Stimulated activated naive B cell treated with anti-CD40 and anti-IgM and Interleukin-4, amounts not matched to agents 10 μg/mL and 1 μg/mL and 100 μg/mL, for 72 hours (primary cell): ENCODE data around the gene ESPL1.
"Not testable (repeated sequence)": the region's sequence is repeated elsewhere in the genome, so short reads cannot be mapped to it uniquely, and the experiment has no call there.

Experiments
- ATAC-seq, 2 donors: fragments of 150-1000 bp; cut with Tn5 transposase; replicated peaks; 2 replicates each; pipeline ENCODE4 v1.10.0; 2021; ENCODE audit warnings: moderate library complexity in 1 of 2
- DNase-seq: peaks from one replicate; pipeline ENCODE4 v3.0.0; 2021
- H3K27ac Mint-ChIP-seq: one replicate; pipeline ENCODE4 v1.8.0; 2022; ENCODE audit warnings: mild to moderate bottlenecking, mixed read lengths
- H3K27me3 Mint-ChIP-seq, 2 donors: one replicate each; pipeline ENCODE4 v1.8.0; 2022; ENCODE audit warnings: mixed read lengths in 2 of 2
- H3K36me3 Mint-ChIP-seq, 2 donors: one replicate each; pipeline ENCODE4 v1.8.0; 2022; ENCODE audit warnings: mixed read lengths in 2 of 2, mild to moderate bottlenecking in 1 of 2
- H3K4me1 Mint-ChIP-seq, 2 donors: one replicate each; pipeline ENCODE4 v1.8.0; 2022; ENCODE audit warnings: mixed read lengths in 2 of 2, mild to moderate bottlenecking in 1 of 2
- H3K4me3 Mint-ChIP-seq, 2 donors: one replicate each; pipeline ENCODE4 v1.8.0; 2022; ENCODE audit warnings: mild to moderate bottlenecking in 2 of 2, mixed read lengths in 2 of 2, moderate library complexity in 1 of 2
- H3K9me3 Mint-ChIP-seq, 2 donors: one replicate each; pipeline ENCODE4 v1.8.0; 2022; ENCODE audit warnings: mixed read lengths in 2 of 2, mild to moderate bottlenecking in 1 of 2

ESPL1 gene

GRCh38 chr12:53289891-53290290 lies 21.8 kb downstream of the ESPL1 start:
- no peak overlapping the region for H3K4me3 Mint-ChIP-seq
- no peaks in the 10 kb centered on the region for H3K9me3 Mint-ChIP-seq
- H3K4me1 Mint-ChIP-seq: peaks cover 6 to 12% of the 10 kb centered on the region in 2 donors
- ATAC-seq (no peak), DNase-seq (no peak)
- peaks cover 44 to 64% of the 10 kb centered on the region in 2 donors for H3K36me3 Mint-ChIP-seq
- H3K27me3 Mint-ChIP-seq: no peaks in the 10 kb centered on the region
- no peak overlapping the region for H3K27ac Mint-ChIP-seq

DNA sequence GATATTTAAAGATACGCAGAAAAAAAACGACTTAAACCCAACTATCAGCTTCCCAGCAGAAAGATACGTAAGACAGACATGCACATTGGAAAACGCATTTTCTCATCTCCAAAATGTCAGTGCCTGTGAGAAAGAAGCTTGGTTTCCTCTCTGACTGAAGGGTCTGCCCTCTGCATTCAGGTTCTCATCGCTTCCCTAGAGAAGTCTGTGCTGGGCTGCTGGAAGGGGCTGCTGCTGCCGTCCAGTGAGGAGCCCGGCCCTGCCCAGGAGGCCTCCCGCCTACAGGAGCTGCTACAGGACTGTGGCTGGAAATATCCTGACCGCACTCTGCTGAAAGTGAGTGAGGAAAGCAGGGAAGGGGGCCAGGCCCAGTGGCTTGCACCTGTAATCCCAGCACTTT lies 22.6 kb downstream of the ESPL1 start:
- DNase-seq (no peak), ATAC-seq (no peak)
- no peak overlapping the region for H3K27ac Mint-ChIP-seq
- no peaks in the 10 kb centered on the region for H3K9me3 Mint-ChIP-seq
- no peak overlapping the region for H3K4me3 Mint-ChIP-seq
- H3K36me3 Mint-ChIP-seq: peaks cover 41 to 66% of the 10 kb centered on the region in 2 donors
- no peaks in the 10 kb centered on the region for H3K27me3 Mint-ChIP-seq
- peaks cover 6 to 12% of the 10 kb centered on the region in 2 donors for H3K4me1 Mint-ChIP-seq

GRCh38 chr12:53292426-53292825 lies 24.3 kb downstream of the ESPL1 start:
- DNase-seq (no peak), ATAC-seq (no peak)
- Mint-ChIP-seq H3K27me3 (no peaks in the 10 kb centered on the region), H3K27ac (no peak overlapping the region), H3K4me3 (no peak overlapping the region), H3K4me1 (peaks cover 12 to 22% of the 10 kb centered on the region in 2 donors), H3K36me3 (peaks cover 41 to 74% of the 10 kb centered on the region in 2 donors), H3K9me3 (no peaks in the 10 kb centered on the region)

GRCh38 chr12:53295070-53295890 lies 27.2 kb downstream of the ESPL1 start, which contains the start of gene PFDN5:
PFDN5 (plus strand) TSS chr12:53295542; CDS start chr12:53295568, 26 bp downstream.
- Mint-ChIP-seq H3K9me3 (no peaks in the 10 kb centered on the region), H3K4me3 (peak within 1 kb of the TSS; percentile 88 to 97), H3K27ac (peak within 1 kb of the TSS; percentile 99), H3K36me3 (peaks cover 40 to 79% of the 10 kb centered on the region in 2 donors), H3K4me1 (peaks cover 23 to 39% of the 10 kb centered on the region in 2 donors), H3K27me3 (no peaks in the 10 kb centered on the region)
- DNase-seq (peak; percentile 89), ATAC-seq (peak; percentile 85 to 88)

DNA sequence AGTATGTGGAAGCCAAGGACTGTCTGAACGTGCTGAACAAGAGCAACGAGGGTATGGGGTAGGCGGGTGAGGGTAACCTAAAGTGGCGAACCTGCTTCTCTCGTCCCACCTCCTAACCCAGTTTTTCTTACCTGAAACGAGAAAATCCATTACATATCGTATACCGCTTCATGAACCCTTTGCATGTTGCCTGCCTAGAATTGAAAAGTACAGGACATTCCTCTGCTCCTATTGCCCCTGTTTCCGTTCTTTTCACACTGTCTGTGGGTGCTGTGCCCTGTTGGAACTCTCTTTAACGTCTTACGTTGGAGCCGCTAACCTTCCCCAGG lies 27.8 kb downstream of the ESPL1 start:
- no peak for DNase-seq
- H3K4me1 Mint-ChIP-seq: peaks cover 29 to 44% of the 10 kb centered on the region in 2 donors
- H3K9me3 Mint-ChIP-seq: no peaks in the 10 kb centered on the region
- H3K36me3 Mint-ChIP-seq: peaks cover 46 to 84% of the 10 kb centered on the region in 2 donors
- peak overlapping the region; percentile 88 to 97 for H3K4me3 Mint-ChIP-seq
- no peaks in the 10 kb centered on the region for H3K27me3 Mint-ChIP-seq
- ATAC-seq: no peak
- H3K27ac Mint-ChIP-seq: peak overlapping the region; percentile 99

DNA sequence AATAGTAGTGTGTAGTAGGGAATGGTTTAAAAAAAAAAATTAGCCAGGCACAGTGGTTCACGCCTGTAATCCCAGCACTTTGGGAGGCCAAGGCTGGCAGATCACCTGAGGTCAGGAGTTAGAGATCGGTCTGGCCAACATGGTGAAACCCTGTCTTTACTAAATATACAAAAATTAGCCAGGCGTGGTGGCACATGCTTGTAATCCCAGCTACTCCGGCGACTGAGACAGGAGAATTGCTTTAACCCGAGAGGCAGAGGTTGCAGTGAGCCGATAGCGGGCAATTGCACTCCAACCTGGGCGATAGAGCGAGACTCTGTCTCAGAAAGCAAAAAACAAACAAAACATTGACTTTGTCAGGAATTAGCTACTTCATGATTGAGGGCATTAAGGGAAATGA lies 29.0 kb downstream of the ESPL1 start:
- not testable (repeated sequence) for ATAC-seq
- H3K4me1 Mint-ChIP-seq: peaks cover 35 to 57% of the 10 kb centered on the region in 2 donors

GRCh38 chr12:53298164-53298563 lies 30.1 kb downstream of the ESPL1 start:
- no peaks in the 10 kb centered on the region for H3K27me3 Mint-ChIP-seq
- peaks cover 45 to 68% of the 10 kb centered on the region in 2 donors for H3K4me1 Mint-ChIP-seq
- peak overlapping the region; percentile 86 for H3K27ac Mint-ChIP-seq
- DNase-seq (no peak), ATAC-seq (no peak)
- peaks cover 49 to 85% of the 10 kb centered on the region in 2 donors for H3K36me3 Mint-ChIP-seq
- H3K9me3 Mint-ChIP-seq: no peaks in the 10 kb centered on the region
- H3K4me3 Mint-ChIP-seq: peak overlapping the region; percentile 88 to 97

More for the DNA sequence above, 29.0 kb downstream of the ESPL1 start:
- peak overlapping the region; percentile 99 for H3K27ac Mint-ChIP-seq
- DNase-seq, H3K9me3 Mint-ChIP-seq, H3K27me3 Mint-ChIP-seq: not testable (repeated sequence)
- H3K4me3 Mint-ChIP-seq: peak overlapping the region; percentile 88 to 97
- H3K36me3 Mint-ChIP-seq: peaks cover 47 to 84% of the 10 kb centered on the region in 2 donors

DNA sequence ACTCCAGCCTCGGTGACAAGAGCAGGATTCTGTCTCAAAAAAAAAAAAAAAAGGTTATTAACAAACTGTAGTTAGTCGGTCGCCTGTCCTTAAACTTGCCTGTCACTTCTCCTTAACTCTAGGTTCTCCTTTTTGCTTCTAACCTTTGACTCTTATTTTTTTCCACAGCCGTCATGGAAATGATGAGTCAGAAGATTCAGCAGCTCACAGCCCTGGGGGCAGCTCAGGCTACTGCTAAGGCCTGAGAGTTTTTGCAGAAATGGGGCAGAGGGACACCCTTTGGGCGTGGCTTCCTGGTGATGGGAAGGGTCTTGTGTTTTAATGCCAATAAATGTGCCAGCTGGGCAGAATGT lies 31.0 kb downstream of the ESPL1 start:
- ATAC-seq (peak; percentile 68 to 70), DNase-seq (peak; percentile 63)
- Mint-ChIP-seq H3K4me3 (peak overlapping the region; percentile 88 to 93), H3K4me1 (peaks cover 47 to 71% of the 10 kb centered on the region in 2 donors), H3K27me3 (no peaks in the 10 kb centered on the region), H3K9me3 (no peaks in the 10 kb centered on the region), H3K27ac (peak overlapping the region; percentile 99), H3K36me3 (peaks cover 44 to 81% of the 10 kb centered on the region in 2 donors)

DNA sequence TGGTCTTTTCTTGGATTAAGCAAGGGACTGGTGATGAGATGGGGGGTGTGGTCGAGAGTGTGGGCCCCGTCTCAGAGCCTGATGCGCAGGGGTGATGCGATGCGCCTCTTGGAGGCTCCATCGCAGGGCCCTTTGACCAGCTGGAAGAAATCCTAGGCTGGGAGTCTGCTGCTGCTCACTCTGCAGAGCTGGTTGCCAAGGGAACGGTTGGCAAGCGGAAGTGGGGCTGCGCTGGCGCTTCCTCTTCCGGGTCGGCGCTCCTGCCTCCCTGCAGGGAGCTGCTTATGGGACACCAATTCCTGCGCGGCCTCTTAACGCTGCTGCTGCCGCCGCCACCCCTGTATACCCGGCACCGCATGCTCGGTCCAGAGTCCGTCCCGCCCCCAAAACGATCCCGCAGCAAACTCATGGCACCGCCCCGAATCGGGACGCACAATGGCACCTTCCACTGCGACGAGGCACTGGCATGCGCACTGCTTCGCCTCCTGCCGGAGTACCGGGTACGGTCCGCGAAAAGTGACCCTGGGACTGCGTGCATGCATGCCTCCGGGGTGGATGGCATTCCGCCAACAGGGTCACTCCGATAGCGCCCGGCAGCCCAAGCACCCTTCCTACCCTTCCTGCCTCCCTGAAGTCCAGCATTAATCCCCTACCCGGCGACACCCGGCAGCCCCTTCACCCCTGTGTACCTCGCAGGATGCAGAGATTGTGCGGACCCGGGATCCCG lies 31.5 kb downstream of the ESPL1 start, which contains the start of gene MYG1:
MYG1 (plus strand) TSS at position 242 of the 727 bp plus-strand sequence; CDS start at position 285, 43 bp downstream.
- Mint-ChIP-seq H3K27ac (peak within 1 kb of the TSS; percentile 99), H3K36me3 (peaks cover 44 to 78% of the 10 kb centered on the region in 2 donors)
- ATAC-seq: peak; percentile 79 to 81

GRCh38 chr12:53300187-53300586 lies 32.1 kb downstream of the ESPL1 start:
- ATAC-seq: no peak
- Mint-ChIP-seq H3K36me3 (peaks cover 44 to 77% of the 10 kb centered on the region in 2 donors), H3K27me3 (no peaks in the 10 kb centered on the region), H3K4me1 (peaks cover 47 to 71% of the 10 kb centered on the region in 2 donors), H3K4me3 (peak overlapping the region; percentile 88 to 93), H3K27ac (peak overlapping the region; percentile 99), H3K9me3 (no peaks in the 10 kb centered on the region)
- no peak for DNase-seq

More for the DNA sequence above, 31.5 kb downstream of the ESPL1 start, which contains the start of gene MYG1:
- peak; percentile 80 for DNase-seq
- H3K4me1 Mint-ChIP-seq: peaks cover 47 to 71% of the 10 kb centered on the region in 2 donors
- no peaks in the 10 kb centered on the region for H3K27me3 Mint-ChIP-seq
- H3K4me3 Mint-ChIP-seq: peak within 1 kb of the TSS; percentile 88 to 93
- H3K9me3 Mint-ChIP-seq: no peaks in the 10 kb centered on the region

DNA sequence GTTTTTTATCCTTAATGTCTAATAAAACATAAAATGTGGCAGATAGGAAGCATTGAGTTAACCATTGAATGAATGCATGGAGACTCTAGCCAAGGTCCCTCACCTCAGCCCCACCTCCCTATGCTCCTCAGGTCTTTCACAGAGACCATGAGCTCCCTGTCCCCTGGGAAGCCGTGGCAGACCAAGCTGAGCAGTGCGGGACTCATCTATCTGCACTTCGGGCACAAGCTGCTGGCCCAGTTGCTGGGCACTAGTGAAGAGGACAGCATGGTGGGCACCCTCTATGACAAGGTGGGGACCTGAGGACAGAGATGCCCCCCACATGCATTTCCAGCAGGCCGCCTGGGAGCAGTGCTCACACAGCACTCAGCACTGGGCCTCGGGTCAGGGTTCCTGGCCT lies 34.8 kb downstream of the ESPL1 start:
- Mint-ChIP-seq H3K4me1 (peaks cover 38 to 52% of the 10 kb centered on the region in 2 donors), H3K9me3 (no peaks in the 10 kb centered on the region), H3K27ac (peak overlapping the region; percentile 27), H3K4me3 (peak overlapping the region; percentile 17 to 31), H3K36me3 (peaks cover 54 to 75% of the 10 kb centered on the region in 2 donors), H3K27me3 (no peaks in the 10 kb centered on the region)
- DNase-seq (no peak), ATAC-seq (no peak)

- Mint-ChIP-seq H3K27ac (peak overlapping the region; percentile 2), H3K27me3 (no peaks in the 10 kb centered on the region)
Measured at GRCh38 chr12:53306826-53307225, 38.7 kb downstream of the ESPL1 start.

GRCh38 chr12:53308276-53308675 lies 40.2 kb downstream of the ESPL1 start:
- ATAC-seq (no peak), DNase-seq (no peak)
- Mint-ChIP-seq H3K36me3 (peaks cover 31 to 45% of the 10 kb centered on the region in 2 donors), H3K27ac (peak overlapping the region; percentile 73), H3K4me1 (peaks cover 3 to 5% of the 10 kb centered on the region in 2 donors), H3K9me3 (no peaks in the 10 kb centered on the region), H3K4me3 (no peak overlapping the region), H3K27me3 (no peaks in the 10 kb centered on the region)

More at GRCh38 chr12:53306826-53307225, 38.7 kb downstream of the ESPL1 start:
- peaks cover 38 to 57% of the 10 kb centered on the region in 2 donors for H3K36me3 Mint-ChIP-seq
- no peaks in the 10 kb centered on the region for H3K9me3 Mint-ChIP-seq
- peaks cover 16 to 17% of the 10 kb centered on the region in 2 donors for H3K4me1 Mint-ChIP-seq
- H3K4me3 Mint-ChIP-seq: no peak overlapping the region
- no peak for ATAC-seq
- no peak for DNase-seq

DNA sequence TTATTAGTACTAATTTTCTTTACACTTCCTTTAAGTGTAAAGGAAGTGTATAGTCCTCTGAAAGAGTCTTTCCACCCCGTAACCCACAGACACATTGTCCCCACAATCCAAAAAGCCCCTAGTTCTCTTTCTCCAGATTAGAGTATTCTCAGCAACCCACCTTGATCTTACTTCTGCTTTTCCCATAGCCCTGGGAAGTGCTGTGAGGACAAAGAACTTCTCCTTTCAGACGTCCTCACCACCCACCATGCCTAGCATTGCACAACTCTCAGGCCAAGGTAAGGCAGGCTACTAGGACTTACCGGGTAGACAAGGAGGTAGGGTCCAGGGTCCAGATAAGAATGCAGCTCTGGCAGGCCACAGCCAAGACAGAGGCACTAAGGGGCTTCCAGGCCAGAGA lies 45.9 kb downstream of the ESPL1 start:
- H3K27ac Mint-ChIP-seq: peak overlapping the region; percentile 56
- no peaks in the 10 kb centered on the region for H3K27me3 Mint-ChIP-seq
- ATAC-seq (peak; percentile 96), DNase-seq (peak; percentile 38)
- peaks cover 34 to 44% of the 10 kb centered on the region in 2 donors for H3K36me3 Mint-ChIP-seq
- H3K4me1 Mint-ChIP-seq: peaks cover 17 to 24% of the 10 kb centered on the region in 2 donors
- peak overlapping the region; percentile 30 to 69 for H3K4me3 Mint-ChIP-seq
- no peaks in the 10 kb centered on the region for H3K9me3 Mint-ChIP-seq
